Stimulated activated CD4-positive, alpha-beta T cell treated with anti-CD3 and anti-CD28 coated beads, Interleukin-4, amount 100 ng/mL, for 4 hours (primary cell): ENCODE measurements around the gene TTC28.
"Not testable (repeated sequence)": the region's sequence is repeated elsewhere in the genome, so short reads cannot be mapped to it uniquely, and the experiment has no call there.

Experiments
- DNase-seq, 2 experiments: peaks; one replicate each; pipeline ENCODE4 v3.0.0-alpha.2; 2020

TTC28 gene

DNA sequence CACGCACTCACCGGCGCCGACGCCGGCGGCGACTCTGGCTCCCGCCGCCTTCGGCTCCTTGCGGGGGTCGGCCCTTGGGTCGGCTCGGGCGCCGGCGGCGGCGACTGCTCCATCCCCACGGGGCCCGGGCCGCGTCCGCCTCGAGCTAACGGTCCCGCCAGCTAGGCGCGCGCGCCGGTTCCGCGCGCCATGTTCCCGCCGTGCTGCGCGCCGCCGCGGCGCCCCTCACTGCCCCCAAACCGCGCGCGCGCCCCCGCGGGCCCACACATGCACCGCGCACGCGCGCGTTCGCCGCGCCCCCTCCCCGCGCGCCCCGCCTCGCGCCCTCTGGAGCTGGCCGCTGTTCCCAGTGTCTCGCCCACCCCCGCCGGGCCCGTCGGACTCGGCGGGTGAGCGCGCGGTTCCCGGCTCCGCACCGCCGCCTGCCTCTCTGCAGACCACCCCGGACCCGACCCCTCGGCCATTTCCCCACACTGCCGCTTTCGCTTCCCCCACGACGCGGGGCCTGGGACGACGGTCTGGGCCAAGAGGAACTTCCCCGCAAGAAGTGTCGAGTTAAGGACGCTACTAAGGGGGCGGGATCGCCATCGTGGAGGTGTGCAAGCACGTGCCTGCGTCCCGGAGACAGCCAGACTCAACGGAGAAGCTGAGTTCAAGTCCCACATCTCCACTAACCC lies at the start of gene TTC28:
Gene TTC28 (minus strand): TSS at position 230 of the 677 bp plus-strand sequence. CDS start 117 bp downstream, at position 113.
- DNase-seq: peak in 1 of 2 experiments; percentile 23

DNA sequence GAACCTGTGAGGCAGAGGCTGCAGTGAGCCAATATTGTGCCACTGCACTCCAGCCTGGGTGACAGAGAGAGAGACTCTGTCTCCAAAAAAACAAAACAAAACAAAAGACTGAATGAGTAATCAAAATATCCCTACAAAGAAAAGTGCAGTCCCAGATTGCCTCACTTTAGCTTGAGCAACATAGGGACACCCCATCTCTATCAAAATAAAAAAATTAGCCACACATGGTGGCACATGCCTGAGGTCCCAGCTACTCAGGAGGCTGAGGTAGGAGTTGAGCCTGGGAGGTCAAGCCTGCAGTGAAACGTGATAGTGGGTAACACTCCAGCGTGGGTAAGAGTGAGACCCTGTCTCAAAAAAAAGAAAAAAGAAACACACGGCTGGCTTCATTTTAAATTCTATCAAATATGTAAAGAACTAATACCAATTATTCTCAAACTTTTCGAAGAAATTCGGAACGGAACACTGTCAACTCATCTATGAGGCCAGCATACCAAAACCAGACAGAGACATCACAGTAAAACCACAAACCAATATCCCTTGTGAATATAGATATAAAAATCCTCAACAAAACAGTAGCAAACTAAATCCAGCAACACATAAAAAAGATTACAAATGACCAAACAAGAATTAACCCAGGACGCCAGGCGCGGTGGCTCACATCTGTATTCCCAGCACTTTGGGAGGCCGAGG lies 49.1 kb upstream of the TTC28 start:
- no peak for DNase-seq

GRCh38 chr22:28728002-28728401 lies 48.4 kb upstream of the TTC28 start:
- DNase-seq: no peak

DNA sequence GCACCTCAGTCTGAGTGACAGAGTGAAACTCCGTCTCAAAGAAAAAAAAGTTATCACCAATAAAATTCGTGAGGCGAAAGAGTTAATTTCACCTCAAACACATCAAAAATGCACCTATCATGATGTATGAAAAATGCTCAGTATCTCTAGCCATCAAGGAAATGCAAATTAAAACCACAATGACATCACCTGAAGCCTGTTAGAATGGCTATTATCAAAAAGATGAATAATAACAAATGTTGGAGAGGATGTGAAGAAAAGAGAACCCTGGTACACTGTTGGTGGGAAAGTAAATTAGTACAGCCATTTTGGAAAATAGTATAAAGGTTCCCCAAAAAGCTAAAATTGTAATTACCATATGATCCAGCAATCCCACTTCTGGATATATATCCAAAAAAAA lies 38.4 kb upstream of the TTC28 start:
- DNase-seq: no peak

- DNase-seq: no peak
These were observed 37.0 kb upstream of the TTC28 start for GRCh38 chr22:28716686-28717085.

- DNase-seq: no peak
These were observed 36.0 kb upstream of the TTC28 start for GRCh38 chr22:28715611-28716010.

GRCh38 chr22:28714043-28714628 lies 34.5 kb upstream of the TTC28 start:
- DNase-seq: no peak

- DNase-seq: no peak
These were observed 32.5 kb upstream of the TTC28 start for GRCh38 chr22:28711820-28712777.

GRCh38 chr22:28711341-28711740 lies 31.7 kb upstream of the TTC28 start:
- no peak for DNase-seq

- DNase-seq: no peak
These were observed 31.0 kb upstream of the TTC28 start for GRCh38 chr22:28710576-28711191.

DNA sequence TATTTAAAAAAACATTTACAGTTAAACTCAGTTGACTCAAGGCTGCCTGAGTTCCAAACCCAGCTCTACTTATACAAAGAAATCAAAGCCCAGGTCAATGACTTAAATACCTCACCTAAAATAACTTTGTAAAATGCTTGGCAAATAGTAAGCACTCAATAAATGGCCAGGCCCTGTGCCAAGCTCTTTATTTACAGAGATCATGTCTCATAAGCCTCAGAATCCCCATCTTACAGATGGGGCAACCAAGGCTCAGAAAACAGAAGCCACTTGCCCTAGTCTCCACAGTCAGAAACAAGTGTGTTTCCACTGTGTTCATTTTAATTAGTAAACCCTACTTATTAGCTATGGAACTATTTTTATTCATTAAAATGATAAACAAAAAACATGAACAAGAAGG lies 30.5 kb upstream of the TTC28 start:
- DNase-seq: no peak

GRCh38 chr22:28706845-28707244 lies 27.2 kb upstream of the TTC28 start:
- no peak for DNase-seq

DNA sequence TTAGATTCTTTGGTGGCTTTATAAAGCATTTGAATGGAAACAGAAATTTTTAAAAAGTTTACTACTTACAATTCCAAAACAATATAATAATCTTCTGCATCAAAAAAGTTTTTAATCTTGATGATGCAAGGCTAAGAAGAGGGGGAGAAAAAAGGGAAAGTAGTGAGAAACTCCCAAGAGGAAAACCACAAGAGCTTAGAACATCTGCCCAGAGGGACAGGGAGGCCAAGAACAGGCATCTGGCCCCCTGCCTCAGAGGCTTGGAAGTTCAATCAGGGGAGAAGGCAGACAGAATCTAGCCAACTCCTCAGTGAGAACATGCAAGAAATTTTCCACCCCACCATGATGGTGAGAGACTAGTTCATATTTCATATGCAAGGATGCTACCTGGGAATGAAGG lies 23.8 kb upstream of the TTC28 start:
- no peak for DNase-seq

GRCh38 chr22:28702891-28703290 lies 23.3 kb upstream of the TTC28 start:
- no peak for DNase-seq

GRCh38 chr22:28693041-28693760 lies 13.6 kb upstream of the TTC28 start:
- not testable (repeated sequence) for DNase-seq

DNA sequence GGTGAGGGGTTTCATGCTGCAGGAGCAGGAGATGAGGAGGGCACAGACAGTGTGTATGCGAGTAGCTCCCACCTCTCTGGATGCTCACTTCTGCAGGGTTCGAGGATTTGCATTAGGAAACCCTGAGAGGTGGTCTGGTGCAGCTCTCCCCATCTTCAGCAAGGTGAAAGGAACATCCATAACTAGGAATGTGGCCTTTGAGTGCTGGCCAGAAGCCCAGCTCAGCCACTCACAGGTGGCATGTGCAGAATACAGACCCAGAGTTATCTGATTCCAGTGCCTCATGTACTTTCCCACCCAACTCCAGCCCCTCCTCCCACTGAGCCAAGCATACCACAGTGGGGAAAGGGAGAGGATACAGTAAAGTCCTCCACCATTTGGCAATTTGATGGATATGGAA lies 10.2 kb upstream of the TTC28 start:
- not testable (repeated sequence) for DNase-seq

DNA sequence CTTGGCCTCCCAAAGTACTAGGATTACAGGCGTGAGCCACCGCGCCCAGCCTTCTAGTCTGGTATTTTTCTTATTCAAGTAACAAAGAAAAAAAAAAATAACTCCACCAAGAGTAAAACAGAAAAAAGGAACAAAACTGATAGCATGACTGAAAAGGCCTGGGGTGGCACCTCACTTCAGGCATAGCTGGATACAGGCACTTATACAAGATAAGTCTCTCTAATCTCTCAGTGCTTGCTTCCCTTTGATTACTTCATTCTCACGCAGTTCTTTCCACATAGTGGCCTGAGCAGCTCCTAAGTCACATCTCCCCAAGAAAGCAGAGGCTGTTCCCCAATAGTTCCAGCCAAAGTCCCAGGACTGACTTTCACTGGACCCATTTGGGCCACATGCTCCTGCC lies 3.3 kb upstream of the TTC28 start:
- not testable (repeated sequence) for DNase-seq

- not testable (repeated sequence) for DNase-seq
These were observed 1.3 kb upstream of the TTC28 start for GRCh38 chr22:28680813-28681490.

GRCh38 chr22:28678778-28679610 lies 646 bp downstream of the TTC28 start:
- peak in 1 of 2 experiments; percentile 1 for DNase-seq

GRCh38 chr22:28678170-28678569 lies 1.5 kb downstream of the TTC28 start:
- DNase-seq: not testable (repeated sequence)
